GM12892 (cell line): ENCODE measurements around the gene VSIG1.

ENCODE experiments used
- DNase-seq: peaks from one replicate; pipeline ENCODE4 v3.0.0; 2011; ENCODE audit not compliant: insufficient read length
- FAIRE-seq: peaks from 2 replicates; lab custom pipeline; 2011; peaks lifted over from hg19 to GRCh38; lab: Jason Lieb, UNC
- POLR2A ChIP-seq: IDR thresholded peaks from 2 replicates; pipeline ENCODE4 v1.6.1; 2011; ENCODE audit warnings: low read depth, low read length, control low read depth
- POLR2AphosphoS5 ChIP-seq: IDR thresholded peaks from 2 replicates; pipeline ENCODE4 v1.6.1; 2011; ENCODE audit warnings: low read depth, low read length, control low read depth
- TAF1 ChIP-seq: IDR thresholded peaks from 2 replicates; pipeline ENCODE4 v1.6.1; 2011; ENCODE audit warnings: low read depth, mild to moderate bottlenecking, control low read depth, low read length, borderline replicate concordance

VSIG1 gene

DNA sequence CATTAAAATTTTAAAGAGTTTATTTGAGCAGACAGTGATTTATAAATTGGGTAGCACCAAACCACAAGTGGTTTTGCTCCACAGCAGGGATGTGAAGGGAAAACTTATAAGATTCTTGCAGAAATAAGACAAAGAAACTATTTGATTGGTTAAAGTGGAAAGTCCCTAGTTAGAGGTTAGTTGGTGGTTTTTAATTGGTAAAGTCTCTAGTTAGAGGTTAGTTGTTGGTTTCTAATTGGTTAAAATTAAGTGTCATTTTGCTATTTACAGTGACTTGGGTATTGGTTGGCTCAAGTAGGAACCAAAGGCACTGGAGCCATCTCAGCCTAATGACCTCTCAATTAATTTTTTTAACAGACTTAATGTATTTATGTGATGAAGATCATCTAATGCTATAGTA, 69.7 kb downstream of the VSIG1 start:
- TF ChIP-seq POLR2AphosphoS5 (no peak), TAF1 (no peak), POLR2A (no peak)
- DNase-seq (no peak), FAIRE-seq (no peak)

DNA sequence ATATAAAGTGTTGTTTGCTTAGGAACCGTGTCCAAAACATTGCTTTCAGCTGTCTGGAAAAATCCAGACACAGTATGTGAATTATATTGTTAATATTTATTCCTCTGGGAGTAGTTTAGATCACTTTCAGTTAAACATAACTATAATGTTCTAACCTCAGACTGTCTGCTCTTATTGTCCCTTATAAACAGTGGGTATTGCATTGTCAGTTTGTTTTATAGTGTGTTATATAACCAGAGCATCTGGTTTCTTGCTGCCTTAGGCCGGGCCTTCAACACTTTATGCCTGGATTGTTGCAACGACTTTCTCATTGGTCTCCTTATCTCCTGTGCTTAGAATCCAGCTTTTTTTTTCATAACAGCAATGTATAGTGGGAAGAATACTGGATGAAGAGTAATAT, 73.1 kb downstream of the VSIG1 start:
- no peak for DNase-seq
- TF ChIP-seq TAF1 (no peak), POLR2A (no peak), POLR2AphosphoS5 (no peak)
- no peak for FAIRE-seq

DNA sequence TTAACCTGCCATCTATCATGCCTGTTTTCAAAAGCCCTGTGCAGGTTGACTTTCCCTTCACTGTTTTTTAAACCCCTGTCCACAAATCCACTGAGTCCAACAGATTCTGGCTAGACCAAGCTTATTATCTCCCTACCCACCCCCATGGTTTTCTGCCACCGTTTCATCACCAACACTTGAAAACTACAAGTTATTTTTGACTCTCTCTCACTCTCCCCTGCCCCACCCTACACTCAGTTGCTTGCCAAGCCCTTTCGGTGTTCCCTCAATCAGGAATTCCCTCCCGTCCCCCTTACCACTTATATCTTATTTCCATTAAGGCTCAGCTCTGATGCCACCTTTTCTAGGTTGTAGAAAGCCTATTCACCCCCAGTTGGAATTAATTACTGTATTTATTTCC, 76.4 kb downstream of the VSIG1 start:
- no peak for FAIRE-seq
- DNase-seq, result no peak
- no peak for TF ChIP-seq TAF1

DNA sequence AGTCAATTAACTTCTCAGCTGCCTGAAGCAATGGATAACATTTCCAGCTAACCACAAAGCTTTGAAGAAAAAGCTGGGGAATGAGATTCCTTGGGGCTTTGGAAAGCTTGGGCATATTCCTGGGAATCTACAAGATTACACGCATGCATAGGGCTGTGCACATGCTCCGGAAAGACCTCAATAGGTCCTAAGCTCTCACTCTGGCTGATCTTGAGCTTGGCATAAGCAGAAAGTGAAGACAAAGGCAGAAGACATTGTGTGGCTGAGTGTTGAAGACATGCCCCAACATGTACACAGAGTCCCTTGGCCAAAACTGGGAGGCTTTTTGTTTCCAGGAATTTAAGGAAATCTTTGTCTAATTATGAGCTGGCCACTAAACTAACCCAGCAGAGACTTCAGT, 77.9 kb downstream of the VSIG1 start:
- no peak for TF ChIP-seq TAF1
- TF ChIP-seq POLR2A, result no peak
- TF ChIP-seq POLR2AphosphoS5, result no peak
- DNase-seq (no peak), FAIRE-seq (peak; percentile 50)

DNA sequence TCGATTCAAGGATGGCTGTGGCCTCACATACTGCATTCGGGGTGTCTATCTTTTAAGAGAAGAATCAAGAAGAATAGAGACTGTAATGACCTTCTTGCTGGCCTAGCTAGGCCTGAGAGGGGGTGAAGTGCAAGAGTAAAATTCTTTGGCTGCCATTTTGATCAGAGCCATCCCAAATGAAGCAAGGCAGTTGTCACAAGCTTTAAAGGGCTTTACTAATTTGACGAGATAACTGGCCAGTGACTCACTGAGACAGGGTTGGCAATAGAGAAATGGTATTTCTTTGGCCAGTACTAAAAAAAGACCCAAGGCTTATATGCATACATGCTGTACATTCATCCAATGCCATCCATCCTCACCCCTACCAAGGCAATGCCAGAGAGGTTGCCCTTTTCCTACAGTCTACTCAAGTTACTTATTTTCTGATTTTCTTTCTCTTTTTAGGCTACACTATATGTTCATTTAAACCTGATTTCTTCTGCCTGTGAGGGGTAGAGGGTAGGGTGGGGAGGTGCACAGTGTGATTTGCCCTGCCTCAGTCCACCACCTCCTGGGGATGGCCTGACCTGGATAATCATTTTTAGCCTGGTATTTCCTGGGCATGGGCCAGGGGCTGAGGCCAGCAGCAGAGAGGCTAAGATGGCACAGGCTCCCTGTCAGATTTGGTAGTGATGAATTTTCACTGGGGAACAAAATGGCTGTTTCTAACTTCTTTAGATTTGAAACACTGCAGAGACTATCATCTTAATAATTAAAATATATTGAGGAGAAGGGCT, 78.9 kb downstream of the VSIG1 start:
- DNase-seq, result no peak
- FAIRE-seq, result no peak
- no peak for TF ChIP-seq POLR2A
- TF ChIP-seq TAF1, result no peak
- no peak for TF ChIP-seq POLR2AphosphoS5

DNA sequence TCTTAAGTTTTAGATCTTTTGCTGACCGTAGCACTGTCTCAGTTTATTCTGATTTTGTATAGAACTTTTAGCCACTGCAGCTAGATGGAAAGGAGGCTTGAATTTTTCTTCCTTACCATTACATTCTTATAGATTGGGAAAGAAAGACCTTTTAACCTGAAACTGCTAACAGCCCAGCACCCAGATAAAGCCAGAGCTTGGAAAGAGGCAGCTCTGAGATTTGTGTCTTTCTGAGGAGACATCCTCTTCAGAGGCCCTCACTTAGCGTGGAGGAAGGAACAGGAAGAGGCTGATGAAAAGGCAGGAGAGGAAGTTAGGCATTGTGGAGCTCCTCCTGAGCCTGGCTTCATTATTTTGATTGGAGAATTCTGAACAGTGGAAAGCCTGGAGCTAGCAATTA, 81.8 kb downstream of the VSIG1 start:
- DNase-seq (no peak), FAIRE-seq (no peak)
- TF ChIP-seq POLR2AphosphoS5 (no peak), POLR2A (no peak), TAF1 (no peak)

DNA sequence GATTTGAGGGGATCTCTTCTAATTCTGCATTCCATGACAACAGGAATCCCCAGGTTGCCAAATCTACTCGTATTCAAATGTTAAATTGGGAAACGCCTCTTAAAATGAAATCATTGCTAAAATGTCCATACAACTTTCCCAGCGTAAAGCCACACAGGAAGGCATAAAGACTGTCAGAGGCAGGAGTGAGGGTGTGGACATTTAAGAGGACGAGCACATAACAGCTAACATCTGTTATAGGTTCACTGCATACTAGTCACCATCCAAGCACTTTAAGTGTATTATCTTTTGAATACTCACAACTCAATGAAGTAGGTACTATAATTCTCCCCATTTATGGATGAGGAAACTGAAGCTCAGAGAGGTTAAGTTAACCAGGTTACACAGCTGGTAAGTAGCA, 82.3 kb downstream of the VSIG1 start:
- FAIRE-seq, result no peak
- TF ChIP-seq TAF1 (no peak), POLR2AphosphoS5 (no peak), POLR2A (no peak)
- no peak for DNase-seq
